ENCODE measurements around the gene DYNC1LI2. TPM values are rescaled to one million over a fixed set of nuclear protein-coding genes. Genes with fewer than 3 reads are reported as not detected.

Gene DYNC1LI2
- total RNA-seq, 1 donor from 2014 or later: 135 TPM

- Mint-ChIP-seq H3K27ac (peak overlapping the region; percentile 40), H3K36me3 (peaks cover 40% of the 10 kb centered on the region), H3K4me1 (ENCODE audit: unreplicated experiment) (no peaks in the 10 kb centered on the region), H3K27me3 (no peaks in the 10 kb centered on the region), H3K4me3 (no peak overlapping the region), H3K9me3 (no peaks in the 10 kb centered on the region)
- TF ChIP-seq CTCF (conservative IDR thresholded peaks at IDR 0.05): peak; percentile 82
- DNase-seq (ENCODE audit: extremely low spot score, unreplicated experiment): no peak
These were observed 23.2 kb downstream of the DYNC1LI2 start for GRCh38 chr16:66728117-66728787.

- peak overlapping the region; percentile 29 for H3K27ac Mint-ChIP-seq
- peaks cover 6% of the 10 kb centered on the region for H3K4me1 Mint-ChIP-seq (ENCODE audit: unreplicated experiment)
- H3K9me3 Mint-ChIP-seq: no peaks in the 10 kb centered on the region
- no peak overlapping the region for H3K4me3 Mint-ChIP-seq
- no peak for TF ChIP-seq CTCF (conservative IDR thresholded peaks at IDR 0.05)
- H3K36me3 Mint-ChIP-seq: peaks cover 34% of the 10 kb centered on the region
- DNase-seq (ENCODE audit: extremely low spot score, unreplicated experiment): no peak
- H3K27me3 Mint-ChIP-seq: no peaks in the 10 kb centered on the region
These were observed 30.6 kb downstream of the DYNC1LI2 start for GRCh38 chr16:66720766-66721165.

DNA sequence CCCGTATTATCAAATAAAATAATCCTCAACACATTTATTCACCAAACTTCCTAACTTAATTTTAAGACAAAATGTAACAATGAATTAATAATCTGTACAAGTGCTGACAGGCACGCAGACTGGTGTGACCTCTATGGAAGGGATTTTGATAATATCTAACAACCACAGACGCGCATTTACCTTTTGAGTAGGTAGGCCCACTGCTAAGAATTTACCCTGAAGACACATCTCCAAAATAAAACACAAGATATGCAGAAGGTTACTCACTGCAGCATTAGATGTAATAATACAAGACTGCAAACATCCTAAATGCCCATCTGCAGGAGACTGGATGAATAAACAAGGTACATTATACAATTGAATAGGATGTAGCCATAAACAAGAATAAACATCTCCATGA is 32.2 kb downstream of the DYNC1LI2 start:
- Mint-ChIP-seq H3K27ac (no peak overlapping the region), H3K27me3 (no peaks in the 10 kb centered on the region), H3K36me3 (peaks cover 26% of the 10 kb centered on the region), H3K9me3 (no peaks in the 10 kb centered on the region), H3K4me1 (ENCODE audit: unreplicated experiment) (peaks cover 13% of the 10 kb centered on the region), H3K4me3 (no peak overlapping the region)
- DNase-seq (ENCODE audit: extremely low spot score, unreplicated experiment): no peak
- no peak for TF ChIP-seq CTCF (conservative IDR thresholded peaks at IDR 0.05)

GRCh38 chr16:66717776-66718175 is 33.6 kb downstream of the DYNC1LI2 start:
- Mint-ChIP-seq H3K27me3 (no peaks in the 10 kb centered on the region), H3K4me3 (no peak overlapping the region), H3K27ac (peak overlapping the region; percentile 36)

GRCh38 chr16:66717112-66717675 is 34.2 kb downstream of the DYNC1LI2 start:
- no peak for DNase-seq (ENCODE audit: extremely low spot score, unreplicated experiment)
- Mint-ChIP-seq H3K36me3 (peaks cover 14% of the 10 kb centered on the region), H3K9me3 (no peaks in the 10 kb centered on the region), H3K27me3 (peaks cover 4% of the 10 kb centered on the region), H3K4me1 (ENCODE audit: unreplicated experiment) (peaks cover 13% of the 10 kb centered on the region), H3K27ac (peak overlapping the region; percentile 36), H3K4me3 (no peak overlapping the region)
- TF ChIP-seq CTCF (conservative IDR thresholded peaks at IDR 0.05): peak; percentile 69

More at GRCh38 chr16:66717776-66718175, 33.6 kb downstream of the DYNC1LI2 start:
- no peaks in the 10 kb centered on the region for H3K9me3 Mint-ChIP-seq
- H3K4me1 Mint-ChIP-seq (ENCODE audit: unreplicated experiment): peaks cover 13% of the 10 kb centered on the region
- TF ChIP-seq CTCF (conservative IDR thresholded peaks at IDR 0.05): no peak
- peaks cover 14% of the 10 kb centered on the region for H3K36me3 Mint-ChIP-seq
- DNase-seq (ENCODE audit: extremely low spot score, unreplicated experiment): no peak

Data from type B pancreatic cell (in vitro differentiated cells).